NB4 (cell line): ENCODE results near the gene TOR2A.

Experiments used
- CTCF ChIP-seq: IDR thresholded peaks from one replicate; pipeline ENCODE4 v1.5.1; 2012; ENCODE audit warnings: low read depth, low read length
- MYC ChIP-seq: IDR thresholded peaks from 2 replicates; pipeline ENCODE4 v1.6.1; 2011; ENCODE audit warnings: low read depth, low read length
- TF ChIP-seq, protein P1 (sequence below): IDR thresholded peaks from 2 replicates; pipeline ENCODE4 v1.6.1; 2011; ENCODE audit warnings: low read depth, low read length

GRCh38 chr9:127753622-127754021 lies 18.5 kb upstream of the TOR2A start:
- no peak for TF ChIP-seq CTCF
- TF ChIP-seq MYC = no peak
- TF ChIP-seq, protein P1, sequence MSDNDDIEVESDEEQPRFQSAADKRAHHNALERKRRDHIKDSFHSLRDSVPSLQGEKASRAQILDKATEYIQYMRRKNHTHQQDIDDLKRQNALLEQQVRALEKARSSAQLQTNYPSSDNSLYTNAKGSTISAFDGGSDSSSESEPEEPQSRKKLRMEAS = no peak
